Skin of body (tissue), 2 donors: ENCODE measurements around the gene UBL5. TPM values are rescaled to one million over a fixed set of nuclear protein-coding genes. Genes with fewer than 3 reads are reported as not detected.

Experiments used
- DNase-seq: peaks from one replicate; lab custom pipeline; 2025; lab: John Stamatoyannopoulos, UW
- total RNA-seq: library from RNA; depleted of rRNA; stranded (reverse); fragments of >200 nt; gene quantifications from one replicate; pipeline ENCODE4 v1.2.3, GENCODE V29; 2014

The UBL5 gene
- total RNA-seq, 1 donor from 2014 or later = 125 TPM

- no peak for DNase-seq
Observed at GRCh38 chr19:9850235-9850959, 22.7 kb downstream of the UBL5 start.

GRCh38 chr19:9854282-9854846 lies 26.6 kb downstream of the UBL5 start:
- no peak for DNase-seq

GRCh38 chr19:9856609-9857008 lies 28.9 kb downstream of the UBL5 start:
- DNase-seq = no peak

GRCh38 chr19:9857076-9857721 lies 29.5 kb downstream of the UBL5 start:
- DNase-seq = no peak

GRCh38 chr19:9857920-9858746 lies 30.4 kb downstream of the UBL5 start:
- DNase-seq = no peak

GRCh38 chr19:9858766-9859165 lies 31.0 kb downstream of the UBL5 start:
- no peak for DNase-seq

GRCh38 chr19:9860407-9860806 lies 32.7 kb downstream of the UBL5 start:
- DNase-seq = no peak

GRCh38 chr19:9861503-9861902 lies 33.8 kb downstream of the UBL5 start:
- no peak for DNase-seq

GRCh38 chr19:9862938-9863337 lies 35.2 kb downstream of the UBL5 start:
- DNase-seq = no peak

- DNase-seq = no peak
Observed at GRCh38 chr19:9863759-9864158, 36.0 kb downstream of the UBL5 start.

GRCh38 chr19:9865732-9866501 lies 38.2 kb downstream of the UBL5 start:
- DNase-seq = no peak

GRCh38 chr19:9868983-9869617 lies 41.4 kb downstream of the UBL5 start:
- DNase-seq = no peak

- DNase-seq = no peak
Observed at GRCh38 chr19:9871626-9872338, 44.1 kb downstream of the UBL5 start.

GRCh38 chr19:9872618-9873242 lies 45.0 kb downstream of the UBL5 start:
- no peak for DNase-seq

GRCh38 chr19:9875031-9875627 lies 47.4 kb downstream of the UBL5 start:
- no peak for DNase-seq

- no peak for DNase-seq
Observed at GRCh38 chr19:9875796-9876195, 48.1 kb downstream of the UBL5 start.

- no peak for DNase-seq
Observed at GRCh38 chr19:9877780-9878510, 50.2 kb downstream of the UBL5 start.

GRCh38 chr19:9878511-9879196 lies 50.9 kb downstream of the UBL5 start:
- no peak for DNase-seq
